ENCODE measurements around the gene MAFB. TPM values are rescaled to one million over a fixed set of nuclear protein-coding genes. Genes with fewer than 3 reads are reported as not detected.

MAFB gene
- total and polyA plus RNA-seq, 4 donors: 9.7 to 12.9 (median 11.4) TPM

- H3K36me3 ChIP-seq (ENCODE audit: control insufficient read depth in 4 of 4, insufficient read depth in 3 of 4, low read depth in 1 of 4, low read length in 3 of 4): no peaks in the 10 kb centered on the region
- no peak overlapping the region for H3K27ac ChIP-seq (ENCODE audit: low read depth in 1 of 2, low read length in 2 of 2)
- no peaks in the 10 kb centered on the region for H3K4me1 ChIP-seq (ENCODE audit: control insufficient read depth in 4 of 4, insufficient read depth in 4 of 4, low read length in 3 of 4)
- no peak overlapping the region for H3K9ac ChIP-seq (ENCODE audit: low read depth in 1 of 2, low read length in 2 of 2)
- DNase-seq (ENCODE audit: low spot score): no peak
- no peaks in the 10 kb centered on the region for H3K9me3 ChIP-seq (ENCODE audit: control insufficient read depth in 4 of 4, low read length in 3 of 4)
- peaks cover 0 to 6% (median 2%) of the 10 kb centered on the region in 4 donors for H3K27me3 ChIP-seq (ENCODE audit: control insufficient read depth in 4 of 4, insufficient read depth in 4 of 4, low read length in 3 of 4)
- H3K4me3 ChIP-seq (ENCODE audit: low read depth in 1 of 3, low read length in 3 of 3): no peak overlapping the region
- TF ChIP-seq, protein P1, sequence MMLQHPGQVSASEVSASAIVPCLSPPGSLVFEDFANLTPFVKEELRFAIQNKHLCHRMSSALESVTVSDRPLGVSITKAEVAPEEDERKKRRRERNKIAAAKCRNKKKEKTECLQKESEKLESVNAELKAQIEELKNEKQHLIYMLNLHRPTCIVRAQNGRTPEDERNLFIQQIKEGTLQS (IDR thresholded peaks at IDR 0.05): no peak
- no peak for TF ChIP-seq SP1 (IDR thresholded peaks at IDR 0.05)
- TF ChIP-seq, protein P2, sequence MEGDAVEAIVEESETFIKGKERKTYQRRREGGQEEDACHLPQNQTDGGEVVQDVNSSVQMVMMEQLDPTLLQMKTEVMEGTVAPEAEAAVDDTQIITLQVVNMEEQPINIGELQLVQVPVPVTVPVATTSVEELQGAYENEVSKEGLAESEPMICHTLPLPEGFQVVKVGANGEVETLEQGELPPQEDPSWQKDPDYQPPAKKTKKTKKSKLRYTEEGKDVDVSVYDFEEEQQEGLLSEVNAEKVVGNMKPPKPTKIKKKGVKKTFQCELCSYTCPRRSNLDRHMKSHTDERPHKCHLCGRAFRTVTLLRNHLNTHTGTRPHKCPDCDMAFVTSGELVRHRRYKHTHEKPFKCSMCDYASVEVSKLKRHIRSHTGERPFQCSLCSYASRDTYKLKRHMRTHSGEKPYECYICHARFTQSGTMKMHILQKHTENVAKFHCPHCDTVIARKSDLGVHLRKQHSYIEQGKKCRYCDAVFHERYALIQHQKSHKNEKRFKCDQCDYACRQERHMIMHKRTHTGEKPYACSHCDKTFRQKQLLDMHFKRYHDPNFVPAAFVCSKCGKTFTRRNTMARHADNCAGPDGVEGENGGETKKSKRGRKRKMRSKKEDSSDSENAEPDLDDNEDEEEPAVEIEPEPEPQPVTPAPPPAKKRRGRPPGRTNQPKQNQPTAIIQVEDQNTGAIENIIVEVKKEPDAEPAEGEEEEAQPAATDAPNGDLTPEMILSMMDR (IDR thresholded peaks at IDR 0.05; ENCODE audit: low read depth, low read length, missing input control): no peak
- no peak for TF ChIP-seq EGR1 (IDR thresholded peaks at IDR 0.05; ENCODE audit: low read depth in 2 of 2)
- TF ChIP-seq, protein P3, sequence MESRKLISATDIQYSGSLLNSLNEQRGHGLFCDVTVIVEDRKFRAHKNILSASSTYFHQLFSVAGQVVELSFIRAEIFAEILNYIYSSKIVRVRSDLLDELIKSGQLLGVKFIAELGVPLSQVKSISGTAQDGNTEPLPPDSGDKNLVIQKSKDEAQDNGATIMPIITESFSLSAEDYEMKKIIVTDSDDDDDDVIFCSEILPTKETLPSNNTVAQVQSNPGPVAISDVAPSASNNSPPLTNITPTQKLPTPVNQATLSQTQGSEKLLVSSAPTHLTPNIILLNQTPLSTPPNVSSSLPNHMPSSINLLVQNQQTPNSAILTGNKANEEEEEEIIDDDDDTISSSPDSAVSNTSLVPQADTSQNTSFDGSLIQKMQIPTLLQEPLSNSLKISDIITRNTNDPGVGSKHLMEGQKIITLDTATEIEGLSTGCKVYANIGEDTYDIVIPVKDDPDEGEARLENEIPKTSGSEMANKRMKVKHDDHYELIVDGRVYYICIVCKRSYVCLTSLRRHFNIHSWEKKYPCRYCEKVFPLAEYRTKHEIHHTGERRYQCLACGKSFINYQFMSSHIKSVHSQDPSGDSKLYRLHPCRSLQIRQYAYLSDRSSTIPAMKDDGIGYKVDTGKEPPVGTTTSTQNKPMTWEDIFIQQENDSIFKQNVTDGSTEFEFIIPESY (IDR thresholded peaks at IDR 0.05): no peak
- TF ChIP-seq RXRA (IDR thresholded peaks at IDR 0.05): no peak
- no peak for TF ChIP-seq NR2F2 (IDR thresholded peaks at IDR 0.05)
- TF ChIP-seq HNF4G (IDR thresholded peaks at IDR 0.05): no peak
- TF ChIP-seq, protein P4, sequence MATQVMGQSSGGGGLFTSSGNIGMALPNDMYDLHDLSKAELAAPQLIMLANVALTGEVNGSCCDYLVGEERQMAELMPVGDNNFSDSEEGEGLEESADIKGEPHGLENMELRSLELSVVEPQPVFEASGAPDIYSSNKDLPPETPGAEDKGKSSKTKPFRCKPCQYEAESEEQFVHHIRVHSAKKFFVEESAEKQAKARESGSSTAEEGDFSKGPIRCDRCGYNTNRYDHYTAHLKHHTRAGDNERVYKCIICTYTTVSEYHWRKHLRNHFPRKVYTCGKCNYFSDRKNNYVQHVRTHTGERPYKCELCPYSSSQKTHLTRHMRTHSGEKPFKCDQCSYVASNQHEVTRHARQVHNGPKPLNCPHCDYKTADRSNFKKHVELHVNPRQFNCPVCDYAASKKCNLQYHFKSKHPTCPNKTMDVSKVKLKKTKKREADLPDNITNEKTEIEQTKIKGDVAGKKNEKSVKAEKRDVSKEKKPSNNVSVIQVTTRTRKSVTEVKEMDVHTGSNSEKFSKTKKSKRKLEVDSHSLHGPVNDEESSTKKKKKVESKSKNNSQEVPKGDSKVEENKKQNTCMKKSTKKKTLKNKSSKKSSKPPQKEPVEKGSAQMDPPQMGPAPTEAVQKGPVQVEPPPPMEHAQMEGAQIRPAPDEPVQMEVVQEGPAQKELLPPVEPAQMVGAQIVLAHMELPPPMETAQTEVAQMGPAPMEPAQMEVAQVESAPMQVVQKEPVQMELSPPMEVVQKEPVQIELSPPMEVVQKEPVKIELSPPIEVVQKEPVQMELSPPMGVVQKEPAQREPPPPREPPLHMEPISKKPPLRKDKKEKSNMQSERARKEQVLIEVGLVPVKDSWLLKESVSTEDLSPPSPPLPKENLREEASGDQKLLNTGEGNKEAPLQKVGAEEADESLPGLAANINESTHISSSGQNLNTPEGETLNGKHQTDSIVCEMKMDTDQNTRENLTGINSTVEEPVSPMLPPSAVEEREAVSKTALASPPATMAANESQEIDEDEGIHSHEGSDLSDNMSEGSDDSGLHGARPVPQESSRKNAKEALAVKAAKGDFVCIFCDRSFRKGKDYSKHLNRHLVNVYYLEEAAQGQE (IDR thresholded peaks at IDR 0.05): no peak
- TF ChIP-seq FOXA2 (IDR thresholded peaks at IDR 0.05): no peak
- no peak for TF ChIP-seq FOXA1 (IDR thresholded peaks at IDR 0.05)
- no peak for TF ChIP-seq TAF1 (conservative IDR thresholded peaks at IDR 0.05)
- no peak for TF ChIP-seq JUND (IDR thresholded peaks at IDR 0.05)
- no peak for TF ChIP-seq GABPA (IDR thresholded peaks at IDR 0.05 in 1 of 2, conservative IDR thresholded peaks at IDR 0.05 in 1 of 2)
- no peak for TF ChIP-seq MAX (IDR thresholded peaks at IDR 0.05)
- no peak for TF ChIP-seq RAD21 (IDR thresholded peaks at IDR 0.05)
- TF ChIP-seq YY1 (IDR thresholded peaks at IDR 0.05): no peak
- no peak for TF ChIP-seq HNF4A (conservative IDR thresholded peaks at IDR 0.05)
- 70% methylated on average over 13 of the region's 13 CpGs for WGBS
Observed at GRCh38 chr20:40711079-40711478, 22.0 kb upstream of the MAFB start.

Data from liver (tissue), 9 donors.